ENCODE results near the gene MAB21L4. TPM values are rescaled to one million over a fixed set of nuclear protein-coding genes. Genes with fewer than 3 reads are reported as not detected.

MAB21L4 gene
- total RNA-seq, 1 donor from 2014 or later: not detected

GRCh38 chr2:240869956-240870875, 25.7 kb downstream of the MAB21L4 start:
- H3K36me3 Mint-ChIP-seq (ENCODE audit: low read depth, unreplicated experiment): no peaks in the 10 kb centered on the region
- no peak for TF ChIP-seq CTCF (IDR thresholded peaks at IDR 0.05; ENCODE audit: unreplicated experiment)
- H3K27me3 Mint-ChIP-seq (ENCODE audit: unreplicated experiment): peaks cover 5% of the 10 kb centered on the region
- H3K27ac Mint-ChIP-seq (ENCODE audit: unreplicated experiment): no peak overlapping the region
- no peak overlapping the region for H3K4me3 Mint-ChIP-seq (ENCODE audit: unreplicated experiment)
- no peak for DNase-seq (ENCODE audit: low spot score)
- no peaks in the 10 kb centered on the region for H3K9me3 Mint-ChIP-seq (ENCODE audit: unreplicated experiment)
- no peaks in the 10 kb centered on the region for H3K4me1 Mint-ChIP-seq (ENCODE audit: unreplicated experiment)

- no peak for DNase-seq (ENCODE audit: low spot score)
- no peak for TF ChIP-seq CTCF (IDR thresholded peaks at IDR 0.05; ENCODE audit: unreplicated experiment)
- Mint-ChIP-seq H3K27me3 (ENCODE audit: unreplicated experiment) (peaks cover 5% of the 10 kb centered on the region), H3K36me3 (ENCODE audit: low read depth, unreplicated experiment) (no peaks in the 10 kb centered on the region), H3K4me3 (ENCODE audit: unreplicated experiment) (no peak overlapping the region), H3K27ac (ENCODE audit: unreplicated experiment) (no peak overlapping the region), H3K9me3 (ENCODE audit: unreplicated experiment) (no peaks in the 10 kb centered on the region), H3K4me1 (ENCODE audit: unreplicated experiment) (no peaks in the 10 kb centered on the region)
These were observed 26.6 kb downstream of the MAB21L4 start for GRCh38 chr2:240869109-240869955.

GRCh38 chr2:240868286-240869108, 27.5 kb downstream of the MAB21L4 start, which contains the start of gene AGXT:
Gene AGXT (plus strand): TSS chr2:240868824. CDS start chr2:240868866, 42 bp downstream.
- no peak for TF ChIP-seq CTCF (IDR thresholded peaks at IDR 0.05; ENCODE audit: unreplicated experiment)
- H3K36me3 Mint-ChIP-seq (ENCODE audit: low read depth, unreplicated experiment): no peaks in the 10 kb centered on the region
- H3K4me3 Mint-ChIP-seq (ENCODE audit: unreplicated experiment): no peak within 1 kb of the TSS
- H3K27ac Mint-ChIP-seq (ENCODE audit: unreplicated experiment): peak within 1 kb of the TSS; percentile 70
- no peaks in the 10 kb centered on the region for H3K4me1 Mint-ChIP-seq (ENCODE audit: unreplicated experiment)
- H3K27me3 Mint-ChIP-seq (ENCODE audit: unreplicated experiment): peaks cover 5% of the 10 kb centered on the region
- no peak for DNase-seq (ENCODE audit: low spot score)
- no peaks in the 10 kb centered on the region for H3K9me3 Mint-ChIP-seq (ENCODE audit: unreplicated experiment)

GRCh38 chr2:240865391-240865790, 30.6 kb downstream of the MAB21L4 start:
- TF ChIP-seq CTCF (IDR thresholded peaks at IDR 0.05; ENCODE audit: unreplicated experiment): no peak

More at GRCh38 chr2:240865391-240865790, 30.6 kb downstream of the MAB21L4 start:
- H3K36me3 Mint-ChIP-seq (ENCODE audit: low read depth, unreplicated experiment): no peaks in the 10 kb centered on the region
- no peak overlapping the region for H3K4me3 Mint-ChIP-seq (ENCODE audit: unreplicated experiment)
- H3K27me3 Mint-ChIP-seq (ENCODE audit: unreplicated experiment): peaks cover 3% of the 10 kb centered on the region
- H3K4me1 Mint-ChIP-seq (ENCODE audit: unreplicated experiment): no peaks in the 10 kb centered on the region
- no peak for DNase-seq (ENCODE audit: low spot score)
- no peaks in the 10 kb centered on the region for H3K9me3 Mint-ChIP-seq (ENCODE audit: unreplicated experiment)
- no peak overlapping the region for H3K27ac Mint-ChIP-seq (ENCODE audit: unreplicated experiment)

Measured in endothelial cell (in vitro differentiated cells).